ENCODE results near the gene SASS6. TPM values are rescaled to one million over a fixed set of nuclear protein-coding genes. Genes with fewer than 3 reads are reported as not detected.

SASS6 gene
- total and polyA plus RNA-seq, 9 of the 15 experiments (the other 6 are each of a cell fraction or from before 2014, with no cell fraction given): 11.6 to 34.1 (median 18.0) TPM

GRCh38 chr1:100051401-100051800 lies 81.3 kb downstream of the SASS6 start:
- Histone ChIP-seq H3K4me1 (replicated peaks in 1 of 2; ENCODE audit: control insufficient read depth in 2 of 2, insufficient read depth in 2 of 2, low read length in 2 of 2) (peaks cover 6 to 24% of the 10 kb centered on the region in 2 experiments), H3K9ac (ENCODE audit: insufficient read depth in 1 of 2, low read depth in 2 of 2, low read length in 2 of 2) (no peak overlapping the region), H3K27me3 (ENCODE audit: control insufficient read depth in 2 of 2, insufficient read depth in 2 of 2, low read length in 2 of 2) (no peaks in the 10 kb centered on the region), H3K79me2 (ENCODE audit: control insufficient read depth, insufficient read depth, low read length) (peaks cover 83% of the 10 kb centered on the region), H2AFZ (ENCODE audit: low read depth, low read length) (no peak overlapping the region), H4K20me1 (replicated peaks; ENCODE audit: control insufficient read depth, insufficient read depth, low read length) (peaks cover 21% of the 10 kb centered on the region), H3K4me2 (ENCODE audit: insufficient read depth, low read length) (no peak overlapping the region), H3K27ac (ENCODE audit: extremely low read depth, low read depth, low read length) (no peak overlapping the region), H3K9me3 (replicated peaks; ENCODE audit: control insufficient read depth, insufficient read depth, low read depth, low read length) (no peaks in the 10 kb centered on the region), H3K4me3 (no peak overlapping the region), H3K36me3 (ENCODE audit: control insufficient read depth, insufficient read depth, low read length) (peaks cover 34% of the 10 kb centered on the region; the same call in 2 of the 3 replicates), H3K9me1 (ENCODE audit: control insufficient read depth, insufficient read depth, low read length) (no peaks in the 10 kb centered on the region)
- DNase-seq (ENCODE audit: extremely low read depth in 1 of 4, low spot score in 3 of 4): no peak
- ChIA-PET CTCF (ENCODE audit: low intra/inter-chr PET ratio) (no interaction called here), POLR2A (interaction anchor here (0.6 to 1.8 kb wide), 5 partner anchors 9 to 21 kb away, joined by 3 to 4 read pairs (median 3); no protein-coding TSS in a partner anchor)
- ATAC-seq: no peak
- BruUV-seq (replicated peaks): no TSS peak
- 75% methylated on average over 4 of the region's 4 CpGs for WGBS (ENCODE audit: insufficient coverage, low coverage, missing lambda C conversion rate)
- intact Hi-C loops (cut with micrococcal nuclease): no loop called here
- in situ Hi-C loops (cut with MboI): no loop called here
- no peak for FAIRE-seq
- TF ChIP-seq SRSF1 (IDR thresholded peaks at IDR 0.05; ENCODE audit: low read depth, low read length) (no peak), MIER1 (IDR thresholded peaks at IDR 0.05; ENCODE audit: low read depth) (no peak), KLF16 (IDR thresholded peaks at IDR 0.05) (no peak), U2AF2 (optimal IDR thresholded peaks at IDR 0.05; ENCODE audit: low read depth, low read length) (no peak), NFXL1 (CRISPR knock-in tag; IDR thresholded peaks at IDR 0.05) (no peak), SMARCE1 (IDR thresholded peaks at IDR 0.05) (no peak), KLF10 (CRISPR knock-in tag; IDR thresholded peaks at IDR 0.05) (no peak), CBFB (CRISPR knock-in tag; IDR thresholded peaks at IDR 0.05) (no peak), NONO (IDR thresholded peaks at IDR 0.05; ENCODE audit: low read depth in 2 of 2, low read length in 1 of 2) (no peak)

Measured in K562 (cell line).